DND-41 (cell line): Measurements from ENCODE around the gene BATF.

Experiments used
- ATAC-seq: fragments of 200-7000 bp; cut with Tn5 transposase; 3 replicates; pipeline ENCODE4 v1.9.1; 2021; ENCODE audit warnings: low read depth; ENCODE audit not compliant: insufficient read depth
- DNase-seq: peaks from one replicate; pipeline ENCODE4 v3.0.0-alpha.2; 2020
- H2AFZ ChIP-seq: 2 replicates; pipeline ENCODE4 v1.6.0; 2012; ENCODE audit warnings: low read depth, low read length
- H3K27ac ChIP-seq: 2 replicates; pipeline ENCODE4 v1.5.1; 2012; ENCODE audit warnings: low read length, inconsistent platforms
- H3K27me3 ChIP-seq: fragments of 200-600 bp; sonication (generic); 2 replicates; pipeline ENCODE4 v1.6.0; 2012; ENCODE audit warnings: low read length, mild to moderate bottlenecking, inconsistent platforms; ENCODE audit not compliant: insufficient read depth, poor library complexity
- H3K36me3 ChIP-seq: 2 replicates; pipeline ENCODE4 v1.5.1; 2012; ENCODE audit warnings: low read length, inconsistent platforms; ENCODE audit not compliant: insufficient read depth
- H3K4me1 ChIP-seq: 2 replicates; pipeline ENCODE4 v1.5.1; 2012; ENCODE audit warnings: mild to moderate bottlenecking, low read length; ENCODE audit not compliant: insufficient read depth
- H3K4me2 ChIP-seq: 2 replicates; pipeline ENCODE4 v1.6.0; 2012; ENCODE audit warnings: mild to moderate bottlenecking, moderate library complexity, low read length, inconsistent platforms; ENCODE audit not compliant: insufficient read depth
- H3K4me3 ChIP-seq, 2 experiments: fragments of 200-600 bp in 1 of 2; shearing (Covaris generic) in 1 of 2; 2 replicates each; pipeline ENCODE4 v1.5.1; 2012 to 2016; ENCODE audit warnings: inconsistent platforms in 2 of 2, low read length in 2 of 2, mild to moderate bottlenecking in 2 of 2, low read depth in 1 of 2, moderate library complexity in 1 of 2
- H3K79me2 ChIP-seq: 2 replicates; pipeline ENCODE4 v1.6.0; 2012; ENCODE audit warnings: low read length, inconsistent platforms; ENCODE audit not compliant: insufficient read depth
- H3K9ac ChIP-seq: 2 replicates; pipeline ENCODE4 v1.6.0; 2012; ENCODE audit warnings: low read depth, mild to moderate bottlenecking, inconsistent platforms, low read length, moderate library complexity
- H3K9me3 ChIP-seq: 2 replicates; pipeline ENCODE4 v1.5.1; 2012; ENCODE audit warnings: low read length, moderate library complexity, mild to moderate bottlenecking, inconsistent platforms; ENCODE audit not compliant: insufficient read depth, severe bottlenecking
- H4K20me1 ChIP-seq: 2 replicates; pipeline ENCODE4 v1.6.0; 2012; ENCODE audit warnings: low read length; ENCODE audit not compliant: insufficient read depth
- EZH2 ChIP-seq: IDR thresholded peaks from 3 replicates; pipeline ENCODE4 v1.6.1; 2012; ENCODE audit warnings: borderline replicate concordance, low read depth, mild to moderate bottlenecking, moderate library complexity, low read length, inconsistent platforms; ENCODE audit not compliant: severe bottlenecking
- TF ChIP-seq, protein P1 (sequence below): IDR thresholded peaks from 2 replicates; pipeline ENCODE4 v1.5.1; 2012; ENCODE audit warnings: borderline replicate concordance, low read length, moderate library complexity, mild to moderate bottlenecking; ENCODE audit not compliant: poor library complexity, severe bottlenecking; ENCODE audit errors: extremely low read depth

Gene BATF

DNA sequence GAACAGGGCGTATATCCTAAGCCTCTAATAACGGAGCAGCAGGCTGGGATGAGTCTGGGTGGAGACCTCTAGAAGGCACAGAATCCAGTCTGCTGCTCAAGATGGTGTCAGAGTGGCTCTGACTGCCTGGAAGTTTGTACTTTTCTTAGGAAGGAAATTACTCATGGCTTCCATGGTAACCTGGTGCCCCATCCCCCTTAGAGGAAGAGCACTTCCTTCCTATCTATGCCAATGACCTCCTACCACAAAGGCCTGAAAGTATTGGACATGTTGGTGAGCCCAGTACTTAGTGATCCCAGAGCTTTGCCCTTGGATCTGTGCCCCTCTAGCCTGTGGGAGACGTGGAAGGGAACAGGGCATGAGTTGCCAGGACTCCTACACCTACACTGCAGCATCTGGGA lies 1.5 kb downstream of the BATF start:
- ATAC-seq: no peak
- no peak overlapping the region for H2AFZ ChIP-seq
- H3K36me3 ChIP-seq: no peaks in the 10 kb centered on the region
- no peaks in the 10 kb centered on the region for H3K9me3 ChIP-seq
- DNase-seq: no peak
- H3K4me2 ChIP-seq: no peak overlapping the region
- no peaks in the 10 kb centered on the region for H3K27me3 ChIP-seq
- H3K4me1 ChIP-seq: peaks cover 33% of the 10 kb centered on the region
- no peaks in the 10 kb centered on the region for H3K79me2 ChIP-seq
- H3K27ac ChIP-seq: no peak overlapping the region
- H4K20me1 ChIP-seq: no peaks in the 10 kb centered on the region
- TF ChIP-seq, protein P1, sequence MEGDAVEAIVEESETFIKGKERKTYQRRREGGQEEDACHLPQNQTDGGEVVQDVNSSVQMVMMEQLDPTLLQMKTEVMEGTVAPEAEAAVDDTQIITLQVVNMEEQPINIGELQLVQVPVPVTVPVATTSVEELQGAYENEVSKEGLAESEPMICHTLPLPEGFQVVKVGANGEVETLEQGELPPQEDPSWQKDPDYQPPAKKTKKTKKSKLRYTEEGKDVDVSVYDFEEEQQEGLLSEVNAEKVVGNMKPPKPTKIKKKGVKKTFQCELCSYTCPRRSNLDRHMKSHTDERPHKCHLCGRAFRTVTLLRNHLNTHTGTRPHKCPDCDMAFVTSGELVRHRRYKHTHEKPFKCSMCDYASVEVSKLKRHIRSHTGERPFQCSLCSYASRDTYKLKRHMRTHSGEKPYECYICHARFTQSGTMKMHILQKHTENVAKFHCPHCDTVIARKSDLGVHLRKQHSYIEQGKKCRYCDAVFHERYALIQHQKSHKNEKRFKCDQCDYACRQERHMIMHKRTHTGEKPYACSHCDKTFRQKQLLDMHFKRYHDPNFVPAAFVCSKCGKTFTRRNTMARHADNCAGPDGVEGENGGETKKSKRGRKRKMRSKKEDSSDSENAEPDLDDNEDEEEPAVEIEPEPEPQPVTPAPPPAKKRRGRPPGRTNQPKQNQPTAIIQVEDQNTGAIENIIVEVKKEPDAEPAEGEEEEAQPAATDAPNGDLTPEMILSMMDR: no peak
- TF ChIP-seq EZH2: no peak
- no peak overlapping the region for H3K4me3 ChIP-seq
- H3K9ac ChIP-seq: no peak overlapping the region

DNA sequence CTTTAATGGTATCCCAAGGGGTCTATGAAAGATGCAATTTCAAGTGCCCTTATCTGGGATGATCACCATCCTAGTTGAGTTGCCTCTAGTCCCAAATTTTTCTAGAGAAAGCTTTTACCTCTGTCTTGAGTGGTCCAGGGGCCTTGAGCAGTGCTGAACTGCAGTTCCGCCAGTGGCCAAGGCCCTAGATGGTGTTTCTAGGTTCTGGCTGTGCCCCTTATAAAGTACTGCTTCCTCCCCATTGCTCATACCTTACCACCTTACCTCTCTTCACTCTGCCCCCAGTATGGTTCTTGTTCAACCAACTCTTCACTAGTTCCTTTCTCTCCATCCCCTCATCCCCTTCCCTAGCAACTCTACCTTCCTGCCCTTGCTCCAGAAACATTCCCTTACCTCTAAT lies 3.7 kb downstream of the BATF start:
- Histone ChIP-seq H3K9me3 (no peaks in the 10 kb centered on the region), H3K36me3 (no peaks in the 10 kb centered on the region), H3K4me2 (no peak overlapping the region), H2AFZ (no peak overlapping the region), H3K79me2 (no peaks in the 10 kb centered on the region), H3K27ac (no peak overlapping the region), H3K4me3 (no peak overlapping the region), H3K9ac (no peak overlapping the region), H3K4me1 (peaks cover 28% of the 10 kb centered on the region), H3K27me3 (no peaks in the 10 kb centered on the region), H4K20me1 (no peaks in the 10 kb centered on the region)
- DNase-seq (no peak), ATAC-seq (no peak)
- TF ChIP-seq EZH2: no peak
- TF ChIP-seq, protein P1: no peak

DNA sequence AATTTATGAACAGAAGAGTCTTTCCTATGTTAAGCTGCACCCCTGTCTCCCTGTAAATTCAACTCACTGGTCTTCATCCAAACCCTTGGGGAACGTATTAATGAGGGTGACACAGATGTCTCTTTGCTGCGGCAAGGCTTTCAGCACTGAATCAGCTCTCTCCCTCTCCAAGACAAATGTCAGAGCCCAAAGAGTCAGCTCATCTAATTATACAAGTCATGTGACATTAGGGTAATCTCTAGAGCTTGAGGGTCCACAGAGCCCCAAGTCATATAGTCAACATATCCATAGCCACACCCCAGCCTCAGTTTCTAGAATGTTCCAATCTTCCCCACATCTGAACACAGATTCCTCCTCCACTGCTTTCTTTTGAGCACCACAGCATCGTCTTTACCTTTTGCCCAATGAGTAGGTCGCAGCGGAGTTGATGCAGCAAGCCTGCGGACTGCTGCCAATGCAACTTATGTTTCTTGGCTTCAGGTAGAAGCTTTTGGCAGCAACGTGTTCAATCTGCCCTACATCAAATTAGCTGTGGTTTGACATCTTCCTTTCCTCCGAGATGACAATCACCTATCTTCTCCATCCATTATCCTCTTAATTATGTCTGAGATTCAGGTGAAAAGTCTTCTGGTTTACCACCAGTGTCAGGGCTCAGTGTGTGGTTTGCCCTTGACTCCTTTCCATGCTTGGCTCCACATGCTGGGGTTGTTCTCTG lies 5.3 kb downstream of the BATF start:
- no peak overlapping the region for H3K4me3 ChIP-seq
- H3K9me3 ChIP-seq: no peaks in the 10 kb centered on the region
- no peak overlapping the region for H3K9ac ChIP-seq
- peaks cover 12% of the 10 kb centered on the region for H3K4me1 ChIP-seq
- no peak overlapping the region for H2AFZ ChIP-seq
- no peaks in the 10 kb centered on the region for H3K36me3 ChIP-seq
- no peak for TF ChIP-seq EZH2
- TF ChIP-seq, protein P1: no peak
- no peaks in the 10 kb centered on the region for H4K20me1 ChIP-seq
- H3K79me2 ChIP-seq: no peaks in the 10 kb centered on the region
- ATAC-seq (no peak), DNase-seq (no peak)
- H3K27me3 ChIP-seq: no peaks in the 10 kb centered on the region
- H3K27ac ChIP-seq: no peak overlapping the region
- H3K4me2 ChIP-seq: no peak overlapping the region

DNA sequence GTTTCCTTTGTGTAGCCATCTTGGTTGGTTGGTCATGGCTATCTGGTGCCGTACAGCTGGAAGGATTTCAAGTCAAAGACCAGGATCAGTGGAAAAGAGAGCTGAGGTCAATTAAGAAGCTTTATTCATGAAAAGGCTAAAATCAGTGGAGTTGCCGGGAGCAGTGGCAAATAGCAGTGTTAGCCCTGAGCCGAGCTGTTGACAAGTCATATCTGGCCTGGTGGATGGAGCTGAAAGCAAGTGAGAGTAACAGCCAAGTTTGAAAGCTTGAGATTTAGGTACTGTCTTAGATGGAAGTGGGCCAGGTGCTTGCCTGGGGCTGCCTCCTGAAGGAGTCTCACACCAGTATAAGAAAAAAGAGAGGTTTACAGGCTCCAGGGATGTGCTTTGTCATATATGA lies 9.0 kb downstream of the BATF start:
- DNase-seq: no peak
- H3K4me3 ChIP-seq: no peak overlapping the region
- H3K27me3 ChIP-seq: no peaks in the 10 kb centered on the region
- no peak overlapping the region for H2AFZ ChIP-seq
- no peaks in the 10 kb centered on the region for H4K20me1 ChIP-seq
- TF ChIP-seq EZH2: no peak
- TF ChIP-seq, protein P1: no peak
- H3K27ac ChIP-seq: no peak overlapping the region
- no peaks in the 10 kb centered on the region for H3K79me2 ChIP-seq
- no peaks in the 10 kb centered on the region for H3K4me1 ChIP-seq
- H3K9me3 ChIP-seq: no peaks in the 10 kb centered on the region
- H3K4me2 ChIP-seq: no peak overlapping the region
- no peak overlapping the region for H3K9ac ChIP-seq
- no peaks in the 10 kb centered on the region for H3K36me3 ChIP-seq
- ATAC-seq: no peak
